Stimulated activated naive CD8-positive, alpha-beta T cell treated with anti-CD3 and anti-CD28 coated beads, Interleukin-15, Interleukin-2, amounts not matched to agents 100 ng/mL and 50 ng/mL, for 24 hours (primary cell): Measurements from ENCODE around the gene GLS.

Experiments used
- H3K27ac Mint-ChIP-seq: one replicate; pipeline ENCODE4 v1.8.0; 2021; ENCODE audit warnings: mild to moderate bottlenecking, mixed read lengths
- H3K27me3 Mint-ChIP-seq: one replicate; pipeline ENCODE4 v1.8.0; 2021; ENCODE audit warnings: mixed read lengths
- H3K36me3 Mint-ChIP-seq: one replicate; pipeline ENCODE4 v1.8.0; 2021; ENCODE audit warnings: low read depth, mixed read lengths
- H3K4me1 Mint-ChIP-seq: one replicate; pipeline ENCODE4 v1.8.0; 2021; ENCODE audit warnings: low read depth, mixed read lengths
- H3K4me3 Mint-ChIP-seq: one replicate; pipeline ENCODE4 v1.8.0; 2021; ENCODE audit warnings: mild to moderate bottlenecking, mixed read lengths
- H3K9me3 Mint-ChIP-seq: one replicate; pipeline ENCODE4 v1.8.0; 2021; ENCODE audit warnings: mixed read lengths

The GLS gene

DNA sequence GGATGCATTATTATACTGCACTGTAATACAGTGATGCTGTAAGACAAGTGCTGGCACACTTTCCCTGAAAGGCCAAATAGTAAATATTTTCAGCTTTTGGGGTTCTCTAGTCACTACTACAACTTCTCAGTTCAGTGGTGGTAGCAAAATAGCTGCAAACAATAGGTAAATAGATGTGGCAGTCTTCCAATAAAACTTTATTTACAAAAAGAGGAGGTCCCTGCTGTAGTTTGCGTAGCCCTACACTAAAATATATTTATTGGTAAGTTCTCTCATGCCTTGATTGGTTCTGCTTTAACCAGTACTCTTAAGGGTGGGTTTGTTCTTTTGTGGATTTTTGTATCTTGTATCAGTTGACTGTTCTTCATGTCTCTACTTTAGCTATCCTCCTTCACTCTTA lies 7.8 kb downstream of the GLS start:
- Mint-ChIP-seq H3K36me3 (peaks cover 68% of the 10 kb centered on the region), H3K27ac (peak overlapping the region; percentile 56), H3K27me3 (no peaks in the 10 kb centered on the region)

DNA sequence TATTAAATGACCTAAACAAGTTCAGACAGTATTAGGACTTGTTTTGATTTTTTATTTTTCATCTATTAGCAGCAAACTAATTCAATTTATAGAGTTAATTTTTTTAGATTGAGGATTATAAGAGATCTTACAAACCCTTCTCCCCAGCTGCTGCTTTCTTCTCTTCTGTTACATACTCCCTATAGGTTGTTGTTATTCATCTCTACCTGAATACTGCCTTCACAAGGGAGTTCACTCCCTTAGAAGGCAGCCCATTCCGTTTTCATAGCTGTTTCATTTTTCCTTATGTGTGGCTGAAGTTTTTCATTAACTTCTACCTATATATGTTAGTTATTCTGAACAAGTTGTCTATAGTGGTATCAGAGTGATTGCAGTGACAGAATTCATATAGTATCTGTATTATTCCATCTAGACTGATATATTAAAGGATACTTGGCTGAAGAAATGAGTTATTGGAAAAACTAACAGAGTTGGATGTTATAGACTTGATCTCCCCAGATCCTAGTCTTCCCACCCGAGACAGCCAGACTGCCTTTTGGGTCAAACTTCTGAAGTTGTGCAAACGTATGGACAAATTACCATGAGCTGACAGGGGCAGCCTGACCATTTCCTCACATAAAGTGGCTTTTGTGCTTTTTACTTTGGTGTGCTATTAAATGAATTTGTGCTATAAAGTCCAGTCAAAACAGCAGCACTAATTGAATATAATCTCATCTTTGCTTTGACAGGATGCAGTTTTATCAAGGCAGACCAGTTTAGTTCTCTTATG lies 8.7 kb downstream of the GLS start:
- H3K4me3 Mint-ChIP-seq: peak overlapping the region; percentile 34
- peak overlapping the region; percentile 74 for H3K27ac Mint-ChIP-seq
- peaks cover 61% of the 10 kb centered on the region for H3K36me3 Mint-ChIP-seq
- H3K9me3 Mint-ChIP-seq: no peaks in the 10 kb centered on the region
- H3K4me1 Mint-ChIP-seq: peaks cover 84% of the 10 kb centered on the region
- no peaks in the 10 kb centered on the region for H3K27me3 Mint-ChIP-seq

More for the DNA sequence above, 7.8 kb downstream of the GLS start:
- no peaks in the 10 kb centered on the region for H3K9me3 Mint-ChIP-seq
- H3K4me3 Mint-ChIP-seq: peak overlapping the region; percentile 65
- H3K4me1 Mint-ChIP-seq: peaks cover 91% of the 10 kb centered on the region

DNA sequence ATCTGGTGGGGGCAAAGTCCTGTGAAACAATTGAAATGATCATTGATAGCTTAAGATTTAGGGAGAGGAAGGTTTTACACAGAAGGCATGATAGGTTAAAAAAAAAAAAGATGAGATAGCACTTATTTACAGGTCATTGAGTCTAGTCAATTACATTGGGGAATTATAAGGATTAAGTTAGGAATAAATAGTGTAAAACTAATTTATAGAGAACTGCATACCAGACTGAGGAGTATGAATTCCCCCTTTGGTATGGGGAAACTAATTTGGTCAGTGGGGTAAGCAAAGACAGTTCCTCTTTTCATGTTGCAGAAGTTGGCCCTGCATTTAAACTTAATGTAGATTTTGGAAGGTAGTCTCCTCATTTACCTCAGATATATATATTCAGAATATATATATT lies 10.8 kb downstream of the GLS start:
- Mint-ChIP-seq H3K9me3 (no peaks in the 10 kb centered on the region), H3K27me3 (no peaks in the 10 kb centered on the region), H3K36me3 (peaks cover 61% of the 10 kb centered on the region), H3K4me3 (peak overlapping the region; percentile 7), H3K27ac (peak overlapping the region; percentile 53), H3K4me1 (peaks cover 74% of the 10 kb centered on the region)

DNA sequence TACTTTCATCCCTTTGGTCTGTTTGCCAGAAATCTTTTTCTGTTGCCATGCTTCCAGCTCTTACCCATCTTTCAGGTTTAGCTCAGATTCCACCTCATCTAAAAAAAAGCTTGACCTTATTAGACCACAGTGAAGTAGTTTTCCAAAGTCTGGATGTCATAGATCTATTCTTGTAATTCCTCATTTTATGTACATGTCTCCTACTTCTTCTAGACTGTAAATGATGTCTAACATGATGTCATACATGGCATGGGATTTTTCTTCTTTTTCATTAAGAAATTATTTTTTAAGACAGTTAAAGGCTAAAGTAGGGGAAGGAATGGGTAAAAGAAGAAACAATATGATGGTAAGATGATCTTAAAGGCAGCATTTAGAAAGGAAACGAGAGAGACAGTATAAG lies 11.3 kb downstream of the GLS start:
- Mint-ChIP-seq H3K9me3 (no peaks in the 10 kb centered on the region), H3K36me3 (peaks cover 66% of the 10 kb centered on the region), H3K27me3 (no peaks in the 10 kb centered on the region), H3K27ac (peak overlapping the region; percentile 66), H3K4me3 (peak overlapping the region; percentile 3), H3K4me1 (peaks cover 74% of the 10 kb centered on the region)

DNA sequence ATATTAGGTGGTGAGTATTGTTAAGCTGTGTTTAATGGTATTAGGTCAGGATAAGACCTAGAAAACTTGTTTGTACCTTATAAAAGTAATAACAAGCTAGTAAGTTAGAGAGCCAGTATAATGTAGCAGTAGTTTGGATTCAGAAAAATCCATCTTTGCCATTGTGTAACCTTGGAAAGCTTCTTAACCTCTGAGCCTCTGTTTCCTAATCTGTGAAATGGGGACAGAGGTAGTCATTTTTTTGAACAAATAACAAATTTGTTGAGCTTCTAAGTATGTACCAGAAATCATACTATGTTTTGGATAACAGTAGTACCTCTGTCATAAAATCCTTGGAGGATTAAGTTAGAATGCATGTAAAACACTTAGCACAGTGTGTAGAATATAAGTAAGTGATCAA lies 12.5 kb downstream of the GLS start:
- Mint-ChIP-seq H3K4me1 (peaks cover 62% of the 10 kb centered on the region), H3K36me3 (peaks cover 66% of the 10 kb centered on the region), H3K4me3 (no peak overlapping the region), H3K27ac (no peak overlapping the region), H3K27me3 (no peaks in the 10 kb centered on the region), H3K9me3 (no peaks in the 10 kb centered on the region)

DNA sequence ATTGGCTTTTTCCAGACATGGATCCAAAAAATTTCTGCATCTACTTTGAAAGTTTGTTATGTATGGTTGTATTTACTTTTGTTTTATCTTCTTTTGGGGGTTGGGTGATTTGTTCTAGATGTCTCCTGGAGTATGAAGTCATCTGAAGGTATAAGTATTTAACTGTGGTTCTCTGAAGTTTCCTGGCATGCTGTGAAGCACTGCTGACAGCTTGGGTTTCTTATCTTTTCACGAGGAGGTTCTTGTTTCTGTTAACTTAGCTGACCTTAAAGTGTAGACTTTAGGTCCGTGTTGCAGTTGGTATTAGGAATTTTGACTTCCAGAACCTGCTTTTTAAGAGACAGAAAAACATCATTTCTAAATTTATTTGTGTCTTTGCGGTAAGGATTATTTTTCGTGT lies 15.9 kb downstream of the GLS start:
- Mint-ChIP-seq H3K4me1 (peaks cover 30% of the 10 kb centered on the region), H3K36me3 (peaks cover 51% of the 10 kb centered on the region), H3K9me3 (no peaks in the 10 kb centered on the region), H3K27me3 (no peaks in the 10 kb centered on the region), H3K27ac (no peak overlapping the region), H3K4me3 (no peak overlapping the region)

DNA sequence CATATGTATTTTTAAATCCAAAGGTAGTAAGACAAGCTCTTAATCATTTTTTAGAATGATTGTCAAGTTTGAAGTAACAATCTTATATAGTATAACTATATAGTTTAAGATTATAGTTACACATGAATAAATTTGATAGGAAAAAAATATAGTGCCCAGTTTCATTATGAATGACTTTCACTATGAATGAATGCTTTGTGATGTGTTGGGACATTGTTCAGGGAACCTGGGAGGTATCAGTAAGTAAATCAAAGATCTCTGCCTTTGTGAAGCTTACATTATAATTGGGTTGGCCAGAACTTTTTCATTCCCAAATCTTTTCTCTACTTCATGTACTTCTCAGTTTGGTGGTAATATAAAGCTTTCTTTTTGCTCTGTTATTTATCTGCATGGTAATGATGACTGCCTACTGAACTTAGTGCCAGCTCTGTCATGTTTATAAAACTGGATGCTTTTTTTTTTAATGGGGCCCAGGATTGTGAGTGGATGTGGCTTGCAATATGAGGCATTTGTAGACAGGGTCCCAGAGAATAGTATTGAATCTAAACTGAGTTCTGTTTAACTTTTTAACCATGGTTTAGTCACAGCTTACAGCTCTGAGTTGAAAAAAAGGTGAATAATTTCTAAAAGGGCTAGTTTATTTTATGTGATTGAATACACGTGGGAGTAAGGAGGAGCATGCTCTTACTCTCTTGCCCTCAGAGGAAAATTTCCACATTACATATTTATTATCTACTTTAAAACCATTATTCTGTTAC lies 23.3 kb downstream of the GLS start:
- H3K36me3 Mint-ChIP-seq: peaks cover 63% of the 10 kb centered on the region
- H3K27me3 Mint-ChIP-seq: no peaks in the 10 kb centered on the region
- peak overlapping the region; percentile 81 for H3K27ac Mint-ChIP-seq
- H3K4me3 Mint-ChIP-seq: no peak overlapping the region
- peaks cover 34% of the 10 kb centered on the region for H3K4me1 Mint-ChIP-seq
- no peaks in the 10 kb centered on the region for H3K9me3 Mint-ChIP-seq

DNA sequence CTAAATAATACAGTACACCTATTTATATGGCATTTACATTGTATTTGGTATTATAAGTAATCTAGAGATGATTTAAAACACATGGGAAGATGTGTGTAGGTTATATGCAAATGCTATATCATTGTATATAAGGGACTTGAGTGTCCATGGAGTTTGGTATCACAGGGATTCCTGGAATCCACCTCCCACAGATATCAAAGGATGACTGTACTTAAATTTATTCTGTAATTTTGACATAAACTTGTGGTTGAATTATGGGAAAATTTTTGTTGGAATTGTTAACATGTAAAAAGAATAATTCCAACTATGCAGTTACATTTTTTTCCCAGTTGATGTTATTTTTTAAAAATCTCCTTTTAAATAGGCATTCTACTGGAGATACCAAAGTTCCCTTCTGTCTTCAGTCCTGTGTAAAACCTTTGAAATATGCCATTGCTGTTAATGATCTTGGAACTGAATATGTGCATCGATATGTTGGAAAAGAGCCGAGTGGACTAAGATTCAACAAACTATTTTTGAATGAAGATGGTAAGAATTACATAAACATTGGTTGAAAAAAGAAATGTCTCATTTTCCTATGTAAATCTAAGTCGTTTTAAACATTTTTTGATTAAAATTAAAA lies 24.1 kb downstream of the GLS start:
- Mint-ChIP-seq H3K4me3 (no peak overlapping the region), H3K9me3 (no peaks in the 10 kb centered on the region), H3K27ac (no peak overlapping the region), H3K4me1 (peaks cover 37% of the 10 kb centered on the region), H3K27me3 (no peaks in the 10 kb centered on the region), H3K36me3 (peaks cover 67% of the 10 kb centered on the region)

DNA sequence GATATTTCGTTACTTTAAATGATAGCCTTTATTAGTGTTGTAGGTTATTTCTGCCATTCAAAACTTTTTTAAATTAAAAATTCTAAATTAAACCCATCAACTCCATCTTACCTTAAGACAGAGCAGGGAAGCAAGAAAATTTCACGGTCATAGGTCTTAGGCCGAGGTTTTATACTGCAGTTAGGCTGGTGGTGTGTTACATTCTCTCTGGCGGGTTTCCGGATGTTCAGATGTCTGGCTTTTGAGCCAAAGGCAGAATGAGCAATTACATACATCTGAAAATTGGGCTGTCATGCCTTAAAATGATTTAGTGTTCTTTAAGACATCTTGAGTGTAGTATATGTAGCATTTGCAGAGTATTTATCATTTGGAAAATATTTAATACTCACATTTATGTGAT lies 27.9 kb downstream of the GLS start:
- no peaks in the 10 kb centered on the region for H3K9me3 Mint-ChIP-seq
- peaks cover 75% of the 10 kb centered on the region for H3K36me3 Mint-ChIP-seq
- no peaks in the 10 kb centered on the region for H3K27me3 Mint-ChIP-seq
- no peak overlapping the region for H3K4me3 Mint-ChIP-seq
- no peak overlapping the region for H3K27ac Mint-ChIP-seq
- peaks cover 57% of the 10 kb centered on the region for H3K4me1 Mint-ChIP-seq

DNA sequence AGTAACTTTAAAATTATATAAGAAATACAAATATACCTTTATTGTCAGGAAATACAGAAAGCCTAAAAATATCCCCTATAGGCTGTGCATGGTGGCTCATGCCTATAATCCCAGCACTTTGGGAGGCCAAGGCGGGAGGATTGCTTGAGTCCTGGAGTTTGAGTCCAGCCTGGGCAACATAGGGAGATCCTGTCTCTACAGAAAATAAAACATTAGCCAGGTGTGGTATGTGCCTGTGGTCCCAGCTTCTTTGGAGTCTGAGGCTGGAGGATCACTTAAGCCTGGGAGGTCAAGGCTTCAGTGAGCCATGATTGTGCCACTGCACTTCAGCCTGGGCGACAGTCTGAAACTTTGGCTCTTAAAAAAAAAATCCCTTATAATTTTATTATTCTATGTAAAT lies 29.1 kb downstream of the GLS start:
- Mint-ChIP-seq H3K27me3 (no peaks in the 10 kb centered on the region), H3K4me1 (peaks cover 50% of the 10 kb centered on the region), H3K36me3 (peaks cover 77% of the 10 kb centered on the region), H3K4me3 (no peak overlapping the region), H3K9me3 (no peaks in the 10 kb centered on the region), H3K27ac (no peak overlapping the region)

DNA sequence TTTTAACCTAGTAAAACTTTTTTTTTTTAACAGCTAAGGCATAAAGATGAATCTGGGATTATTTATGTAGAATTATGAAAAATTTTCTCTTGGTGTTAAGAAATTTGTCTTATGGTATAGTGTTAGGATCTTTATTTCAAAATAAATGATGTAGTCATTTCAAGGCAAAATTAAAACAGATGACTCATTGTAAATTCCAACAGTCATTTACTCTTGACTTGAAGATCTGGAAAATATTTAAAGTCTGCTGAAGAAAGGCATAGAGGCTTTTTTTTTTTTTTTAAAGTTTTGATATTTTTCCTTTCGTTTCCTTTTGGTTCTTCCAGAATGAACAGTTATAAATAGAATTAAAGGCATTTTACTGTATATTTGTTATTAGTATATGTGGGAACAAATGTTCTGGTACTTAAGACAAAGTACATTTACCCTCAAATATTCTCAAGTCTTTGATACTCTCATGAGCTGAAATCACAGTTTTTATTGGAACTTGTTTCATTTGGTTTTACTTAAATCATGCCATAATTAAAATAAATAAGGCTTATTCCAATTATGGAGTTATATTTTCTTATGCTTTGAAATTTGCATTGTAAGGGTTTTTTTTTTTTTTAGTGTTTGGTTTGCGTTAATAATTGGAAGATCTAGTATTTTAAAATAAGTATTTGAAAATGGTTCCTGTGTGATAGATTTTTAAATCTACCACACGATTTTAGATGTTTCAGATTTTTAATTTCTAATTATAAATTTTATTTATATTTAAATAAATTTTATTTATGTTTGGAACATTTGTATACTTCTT lies 29.9 kb downstream of the GLS start:
- no peaks in the 10 kb centered on the region for H3K27me3 Mint-ChIP-seq
- H3K4me3 Mint-ChIP-seq: no peak overlapping the region
- no peaks in the 10 kb centered on the region for H3K9me3 Mint-ChIP-seq
- peaks cover 49% of the 10 kb centered on the region for H3K4me1 Mint-ChIP-seq
- H3K36me3 Mint-ChIP-seq: peaks cover 74% of the 10 kb centered on the region
- H3K27ac Mint-ChIP-seq: peak overlapping the region; percentile 61

DNA sequence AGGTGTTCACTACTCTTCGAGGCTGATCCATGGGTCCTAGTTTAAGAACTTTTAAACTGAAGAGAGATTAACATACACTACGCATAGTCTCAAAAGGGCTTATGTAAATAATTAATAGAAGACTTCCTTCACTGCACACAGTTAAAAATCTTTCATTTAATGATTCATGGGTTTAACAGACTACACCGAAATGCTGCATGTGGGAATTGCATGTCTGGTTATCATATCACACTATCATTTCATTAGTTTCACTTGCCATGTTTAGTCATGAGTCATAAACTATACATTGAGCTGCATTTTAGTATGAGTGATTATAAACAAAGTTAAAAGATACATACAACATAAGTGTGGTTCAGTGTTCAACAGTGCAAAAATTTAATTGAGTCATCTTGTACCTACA lies 31.2 kb downstream of the GLS start:
- H3K27ac Mint-ChIP-seq: peak overlapping the region; percentile 75

DNA sequence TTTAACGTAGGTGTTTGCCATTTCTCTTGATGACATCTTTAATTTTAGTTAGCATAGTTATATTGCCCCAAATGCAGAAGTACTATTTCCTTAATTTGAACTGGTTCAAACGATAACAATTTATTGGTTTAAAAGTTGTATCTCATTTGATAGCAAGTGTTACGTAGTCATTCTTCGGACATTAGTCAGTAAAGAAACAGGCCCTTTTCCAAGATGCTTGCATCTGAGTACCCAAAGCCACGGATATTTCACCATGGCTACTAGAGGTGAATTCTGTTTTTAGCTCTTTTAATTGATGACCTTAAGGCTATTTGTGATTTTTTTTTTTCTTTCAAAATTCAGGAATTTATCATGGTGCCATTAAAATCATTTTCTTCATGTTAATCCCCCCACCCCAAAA lies 32.1 kb downstream of the GLS start:
- no peak overlapping the region for H3K4me3 Mint-ChIP-seq
- peaks cover 82% of the 10 kb centered on the region for H3K36me3 Mint-ChIP-seq
- peaks cover 61% of the 10 kb centered on the region for H3K4me1 Mint-ChIP-seq

More for the DNA sequence above, 31.2 kb downstream of the GLS start:
- peak overlapping the region; percentile 35 for H3K4me3 Mint-ChIP-seq
- H3K27me3 Mint-ChIP-seq: no peaks in the 10 kb centered on the region
- H3K9me3 Mint-ChIP-seq: no peaks in the 10 kb centered on the region
- peaks cover 57% of the 10 kb centered on the region for H3K4me1 Mint-ChIP-seq
- peaks cover 77% of the 10 kb centered on the region for H3K36me3 Mint-ChIP-seq

DNA sequence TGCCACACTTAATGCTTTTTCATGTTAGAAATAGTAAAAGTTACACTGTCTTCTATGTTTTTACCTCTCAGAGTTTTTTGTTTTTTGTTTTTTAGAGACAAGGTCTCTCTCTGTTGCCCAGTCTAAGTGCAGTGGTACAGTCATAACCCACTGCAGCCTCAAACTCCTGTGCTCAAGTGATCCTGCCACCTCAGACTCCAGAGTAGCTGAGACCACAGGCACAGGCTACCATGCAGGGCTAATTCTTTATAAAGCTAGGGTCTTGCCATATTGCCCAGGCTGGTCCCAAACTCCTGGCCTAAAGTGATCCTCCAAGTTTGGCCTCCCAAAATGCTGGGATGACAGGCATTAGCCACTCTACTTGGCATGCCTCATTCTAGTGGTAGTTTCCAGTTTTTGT lies 33.1 kb downstream of the GLS start:
- Mint-ChIP-seq H3K27ac (no peak overlapping the region), H3K27me3 (no peaks in the 10 kb centered on the region), H3K9me3 (no peaks in the 10 kb centered on the region), H3K4me3 (no peak overlapping the region), H3K36me3 (peaks cover 86% of the 10 kb centered on the region), H3K4me1 (peaks cover 68% of the 10 kb centered on the region)

More for the DNA sequence above, 32.1 kb downstream of the GLS start:
- H3K9me3 Mint-ChIP-seq: no peaks in the 10 kb centered on the region
- no peak overlapping the region for H3K27ac Mint-ChIP-seq
- H3K27me3 Mint-ChIP-seq: no peaks in the 10 kb centered on the region
